Ramos (cell line): ENCODE data around the gene GSC2.

Experiments used
- in situ Hi-C: fragments of 300-500 bp; cut with MboI; formaldehyde crosslinking; loops from one replicate; pipeline ENCODE4 v1.14.3; 2022; ENCODE audit warnings: low sequenced_read_pairs; ENCODE audit not compliant: unreplicated experiment

The GSC2 gene

DNA sequence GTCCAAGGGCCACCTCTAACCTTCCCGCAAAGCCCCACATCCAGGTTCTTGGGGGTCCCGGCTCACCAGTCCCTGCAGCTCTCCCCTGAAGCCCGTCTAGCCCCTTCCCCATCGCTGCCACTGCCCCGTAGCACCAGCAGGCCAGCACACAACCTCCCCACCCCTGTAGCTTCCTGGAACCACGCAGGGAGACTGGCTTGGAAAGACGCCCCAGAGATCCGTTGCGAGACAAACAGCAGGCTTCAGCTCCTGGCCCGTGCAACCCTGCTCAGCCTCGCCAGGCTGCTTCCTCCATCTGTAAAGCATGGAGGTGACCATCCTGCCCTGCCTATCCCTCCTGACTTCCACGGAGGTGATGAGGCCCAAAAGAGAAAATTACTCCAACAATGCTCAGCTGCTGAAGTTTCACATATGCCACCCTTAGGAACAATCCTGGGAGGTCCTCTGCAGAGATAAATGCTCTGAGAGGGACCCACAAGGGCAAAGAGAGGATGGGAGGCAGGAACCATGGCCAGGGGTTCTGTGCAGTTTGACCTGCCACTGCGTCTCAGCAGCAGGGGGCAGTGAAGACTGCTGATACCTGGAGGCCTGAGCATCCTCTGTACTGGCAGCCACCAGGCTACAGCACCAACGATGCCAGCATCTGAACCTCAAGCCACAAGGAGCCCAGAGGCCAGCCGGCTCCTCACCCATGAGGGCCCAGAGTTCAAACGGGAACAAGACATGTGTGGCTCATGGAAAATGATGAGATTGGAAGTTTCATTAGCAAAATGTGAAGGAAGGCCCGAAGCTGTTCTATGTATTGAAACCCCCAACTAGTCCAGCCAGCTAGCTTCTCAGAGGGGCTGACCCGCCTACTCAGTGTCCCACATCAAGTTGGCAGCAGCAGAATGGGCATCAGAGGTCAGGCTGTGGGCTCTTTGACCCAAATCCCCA, 44.0 kb downstream of the GSC2 start:
- in situ Hi-C loops: no loop called here

DNA sequence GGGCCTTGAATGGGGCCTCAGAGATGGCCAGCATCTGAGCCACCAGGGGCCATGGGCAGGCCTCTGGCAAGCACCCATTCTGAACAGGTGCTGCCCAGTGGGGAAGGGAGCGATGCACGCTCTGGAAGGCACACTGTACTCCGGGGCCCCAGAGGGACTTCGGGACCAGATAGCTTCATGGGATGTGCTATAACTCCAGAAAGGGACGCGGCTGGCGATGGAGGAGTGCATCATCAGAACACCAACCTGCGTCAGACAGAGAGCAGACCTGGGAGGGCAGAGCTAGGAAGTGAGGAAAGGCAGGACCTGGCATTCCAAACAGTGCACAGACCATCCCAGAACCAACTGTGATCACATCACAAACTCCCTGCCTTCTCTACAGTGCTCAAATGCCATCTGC, 44.6 kb downstream of the GSC2 start:
- in situ Hi-C loops: no loop called here

DNA sequence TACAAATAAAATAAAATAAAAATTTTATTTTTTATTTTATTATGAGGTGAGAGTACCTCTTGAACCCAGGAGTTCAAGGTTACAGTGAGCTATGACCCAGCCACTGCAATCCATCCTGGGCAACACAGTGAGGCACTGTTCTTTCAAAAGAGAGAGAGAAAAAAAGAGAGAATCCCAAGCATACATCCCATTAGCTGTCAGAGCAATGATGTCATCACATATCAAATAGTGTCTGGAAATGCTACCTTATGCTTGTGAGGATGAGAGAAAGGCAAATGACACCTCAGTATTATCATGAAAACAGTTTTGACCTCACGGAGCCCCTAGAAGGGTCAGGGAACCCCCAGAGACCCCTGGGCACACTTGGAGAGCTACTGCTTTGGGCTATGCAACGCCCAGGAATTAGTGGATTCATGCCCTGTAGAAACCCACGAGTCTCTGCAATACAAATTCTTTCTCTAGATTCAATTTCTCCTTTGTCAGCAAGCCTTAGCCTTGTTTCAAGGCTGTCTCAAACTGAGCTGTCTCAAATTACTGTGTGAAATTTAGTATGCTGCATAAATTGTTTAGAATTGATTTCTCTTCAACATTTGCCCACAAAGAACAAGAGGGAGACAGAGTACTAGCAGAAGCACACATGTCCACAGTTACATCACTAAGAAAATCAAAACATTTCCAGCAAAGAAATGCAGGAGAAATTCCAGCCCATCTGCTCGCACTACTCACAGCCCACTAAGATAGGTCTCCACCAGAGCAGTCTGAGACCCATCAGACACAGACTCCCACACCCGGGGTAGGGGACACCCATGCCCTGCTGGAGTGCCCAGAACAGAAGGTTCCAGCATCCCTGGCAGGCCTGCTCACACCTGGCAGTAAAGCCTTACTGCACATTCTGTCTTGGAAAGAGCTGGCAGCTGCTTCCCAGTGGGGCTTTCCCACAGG, 45.9 kb downstream of the GSC2 start:
- in situ Hi-C loops: no loop called here

DNA sequence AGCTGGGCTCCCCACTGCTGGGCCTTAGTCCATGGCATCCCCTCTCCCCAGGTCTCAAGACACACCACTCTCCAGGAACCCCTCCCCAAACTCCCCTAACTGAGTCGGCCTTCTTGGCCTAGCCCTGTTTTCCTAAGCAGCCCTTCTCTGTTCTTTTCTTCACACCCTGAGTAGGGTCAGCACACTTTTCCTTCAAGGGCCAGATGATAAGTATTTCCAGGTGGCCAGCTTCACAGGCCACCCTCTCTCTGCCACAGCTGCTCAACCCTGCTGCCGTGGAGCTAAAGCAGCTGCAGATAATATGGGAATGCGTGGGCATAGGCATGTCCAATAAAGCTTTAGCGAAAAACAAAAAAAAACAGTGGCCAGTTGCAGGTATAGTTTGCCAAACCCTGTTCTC, 51.9 kb downstream of the GSC2 start:
- in situ Hi-C loops: no loop called here

DNA sequence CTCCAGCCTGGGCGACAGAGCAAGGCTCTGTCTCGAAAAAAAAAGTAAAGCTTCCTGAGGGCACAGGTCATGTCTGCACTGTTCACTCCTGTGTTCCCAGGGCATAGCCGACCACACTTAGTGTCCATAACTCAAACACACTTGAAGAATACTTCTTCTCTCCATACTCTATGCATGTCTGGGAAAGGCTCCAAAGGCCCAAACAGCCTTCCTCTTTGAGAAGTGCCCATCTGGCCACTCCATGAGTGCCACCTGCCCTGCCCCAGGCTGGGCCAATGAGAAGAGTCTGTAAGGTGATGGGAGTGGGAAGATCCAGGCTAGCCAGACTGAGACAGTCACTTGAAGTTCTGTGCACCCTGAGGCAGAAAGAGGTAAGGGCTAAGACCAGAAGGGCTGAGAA, 52.6 kb downstream of the GSC2 start:
- in situ Hi-C loops: no loop called here
